Panc1 (cell line): ENCODE measurements around the gene RAD51AP1. TPM values are rescaled to one million over a fixed set of nuclear protein-coding genes. Genes with fewer than 3 reads are reported as not detected.

Experiments
- ATAC-seq: fragments of 200-7000 bp; cut with Tn5 transposase; 2 replicates; pipeline ENCODE4 v1.9.1; 2020; ENCODE audit warnings: mild to moderate bottlenecking, moderate library complexity
- BruUV-seq: library from RNA; stranded (reverse); fragments of 400-500 nt; replicated peaks from 2 replicates; lab custom pipeline; 2021; lab: Mats Ljungman, UMichigan
- CTCF ChIA-PET: fragments of 300-600 bp; sonication (Branson Sonifier 250); formaldehyde crosslinking; loops from one replicate; lab custom pipeline; 2022; ENCODE audit warnings: antibody characterized with exemption; lab: Charles Lee
- POLR2A ChIA-PET: fragments of 300-600 bp; sonication (Branson Sonifier 250); formaldehyde crosslinking; loops from one replicate; lab custom pipeline; 2022; ENCODE audit warnings: antibody characterized with exemption; lab: Charles Lee
- DNase-seq: peaks from one replicate; pipeline ENCODE4 v3.0.0-alpha.2; 2010; ENCODE audit warnings: low read depth, low spot score
- H3K27ac ChIP-seq: 2 replicates; pipeline ENCODE4 v1.5.1; 2011; ENCODE audit warnings: mild to moderate bottlenecking, low read length, inconsistent platforms
- H3K27me3 ChIP-seq: fragments of 200-500 bp; sonication (Bioruptor generic); 2 replicates; pipeline ENCODE4 v1.6.0; 2014; ENCODE audit warnings: low read length, inconsistent platforms; ENCODE audit not compliant: control insufficient read depth, insufficient read depth
- H3K36me3 ChIP-seq: fragments of 200-500 bp; sonication (Bioruptor generic); 2 replicates; pipeline ENCODE4 v1.5.1; 2014; ENCODE audit warnings: inconsistent platforms, mild to moderate bottlenecking, low read length, moderate library complexity; ENCODE audit not compliant: control insufficient read depth, insufficient read depth
- H3K4me1 ChIP-seq: 2 replicates; pipeline ENCODE4 v1.5.1; 2011; ENCODE audit warnings: inconsistent platforms, mild to moderate bottlenecking, low read length, moderate library complexity; ENCODE audit not compliant: control insufficient read depth, insufficient read depth
- H3K4me3 ChIP-seq, 2 experiments: 2 replicates each; pipeline ENCODE4 v1.5.1; 2011 to 2012; ENCODE audit warnings: low read depth in 2 of 2, low read length in 2 of 2, mild to moderate bottlenecking in 2 of 2, inconsistent platforms in 1 of 2, moderate library complexity in 1 of 2
- H3K9me3 ChIP-seq: fragments of 200-500 bp; sonication (Bioruptor generic); 2 replicates; pipeline ENCODE4 v1.5.1; 2014; ENCODE audit warnings: low read depth, mild to moderate bottlenecking, inconsistent platforms, low read length, moderate library complexity; ENCODE audit not compliant: control insufficient read depth, insufficient read depth
- CTCF ChIP-seq: fragments of 450-650 bp; IDR thresholded peaks from 2 replicates; pipeline ENCODE4 v1.5.1; 2017; ENCODE audit warnings: mild to moderate bottlenecking
- POLR2AphosphoS5 ChIP-seq: IDR thresholded peaks from 2 replicates; pipeline ENCODE4 v1.6.1; 2012; ENCODE audit warnings: mild to moderate bottlenecking, low read depth, low read length, moderate library complexity
- REST ChIP-seq, 2 experiments: IDR thresholded peaks; 2 replicates each; pipeline ENCODE4 v1.6.1; 2011 to 2012; ENCODE audit warnings: low read depth in 2 of 2, control low read depth in 1 of 2, low read length in 1 of 2, mild to moderate bottlenecking in 1 of 2, moderate library complexity in 1 of 2; ENCODE audit not compliant: insufficient read depth in 1 of 2
- SIN3A ChIP-seq: IDR thresholded peaks from 2 replicates; pipeline ENCODE4 v1.6.1; 2012; ENCODE audit warnings: low read depth, mild to moderate bottlenecking, low read length, moderate library complexity, borderline replicate concordance; ENCODE audit not compliant: insufficient read depth
- TCF7L2 ChIP-seq: IDR thresholded peaks from 2 replicates; pipeline ENCODE4 v1.6.1; 2011; ENCODE audit warnings: mild to moderate bottlenecking, low read depth, low read length, inconsistent platforms
- in situ Hi-C: cut with HindIII; loops from 2 replicates; pipeline ENCODE4 v1.10.0; 2016; ENCODE audit warnings: low sequenced_read_pairs, low pct_unique_long_range_greater_than_20kb
- intact Hi-C: fragments of 100-400 bp; cut with micrococcal nuclease; formaldehyde crosslinking; loops from one replicate; pipeline ENCODE4 v1.10.0; 2022; ENCODE audit not compliant: unreplicated experiment
- total RNA-seq: library from RNA; stranded (reverse); gene quantifications from one replicate; pipeline ENCODE4 v1.2.1, GENCODE V29; 2021; ENCODE audit not compliant: unreplicated experiment

Gene RAD51AP1
- total RNA-seq, 1 experiment from 2014 or later = 18.1 TPM

- Histone ChIP-seq H3K27ac (no peak overlapping the region), H3K9me3 (no peaks in the 10 kb centered on the region), H3K27me3 (no peaks in the 10 kb centered on the region), H3K4me3 (no peak overlapping the region), H3K36me3 (no peaks in the 10 kb centered on the region), H3K4me1 (no peaks in the 10 kb centered on the region)
- intact Hi-C loops = no loop called here
- TF ChIP-seq CTCF (no peak), POLR2AphosphoS5 (no peak), TCF7L2 (no peak), SIN3A (no peak), REST (IDR thresholded peaks at IDR 0.05; ENCODE audit: insufficient read depth in 1 of 2, low read depth in 2 of 2, low read length in 1 of 2) (no peak)
- in situ Hi-C loops = no loop called here
- no TSS peak for BruUV-seq
- ChIA-PET POLR2A (no interaction called here), CTCF (no interaction called here)
- ATAC-seq (no peak), DNase-seq (no peak)
Observed at GRCh38 chr12:4591180-4591687, 52.5 kb downstream of the RAD51AP1 start.

GRCh38 chr12:4595881-4596280 is 57.2 kb downstream of the RAD51AP1 start:
- no TSS peak for BruUV-seq
- H3K4me1 ChIP-seq = no peaks in the 10 kb centered on the region
- no peak overlapping the region for H3K27ac ChIP-seq
- no peaks in the 10 kb centered on the region for H3K27me3 ChIP-seq
- intact Hi-C loops = no loop called here
- ATAC-seq = no peak
- POLR2A ChIA-PET = no interaction called here
- CTCF ChIA-PET = no interaction called here
- in situ Hi-C loops = no loop called here
- H3K9me3 ChIP-seq = no peaks in the 10 kb centered on the region
- TF ChIP-seq CTCF (no peak), TCF7L2 (no peak), POLR2AphosphoS5 (no peak), REST (IDR thresholded peaks at IDR 0.05; ENCODE audit: insufficient read depth in 1 of 2, low read depth in 2 of 2, low read length in 1 of 2) (no peak), SIN3A (no peak)
- DNase-seq = no peak
- no peaks in the 10 kb centered on the region for H3K36me3 ChIP-seq
- H3K4me3 ChIP-seq = no peak overlapping the region
